ENCODE results near the gene TPRG1L. TPM values are rescaled to one million over a fixed set of nuclear protein-coding genes. Genes with fewer than 3 reads are reported as not detected.

The TPRG1L gene
- total RNA-seq, 1 donor from 2014 or later: 33.7 TPM

GRCh38 chr1:3661631-3662030 lies 36.8 kb downstream of the TPRG1L start:
- H3K27ac Mint-ChIP-seq (ENCODE audit: unreplicated experiment): no peak overlapping the region
- no peak overlapping the region for H3K27ac ChIP-seq (ENCODE audit: low read depth, low read length)
- no peak for TF ChIP-seq EZH2 (IDR thresholded peaks at IDR 0.05; ENCODE audit: insufficient read depth, low read length)
- TF ChIP-seq CTCF (IDR thresholded peaks at IDR 0.05; ENCODE audit: insufficient read depth, low read depth, low read length): no peak
- no peaks in the 10 kb centered on the region for H4K20me1 ChIP-seq (ENCODE audit: insufficient read depth, low read length)
- H2AFZ ChIP-seq (ENCODE audit: low read depth, low read length): no peak overlapping the region
- H3K9me3 ChIP-seq (ENCODE audit: insufficient read depth, low read depth, low read length): no peaks in the 10 kb centered on the region
- peaks cover 30% of the 10 kb centered on the region for H3K27me3 ChIP-seq (ENCODE audit: insufficient read depth, low read length)
- DNase-seq (ENCODE audit: low read depth) (no peak), FAIRE-seq (no peak)
- H3K36me3 Mint-ChIP-seq (ENCODE audit: low read depth, unreplicated experiment): no peaks in the 10 kb centered on the region
- no peak overlapping the region for H3K4me3 ChIP-seq (ENCODE audit: insufficient read depth, low read depth, low read length)
- H3K36me3 ChIP-seq (ENCODE audit: insufficient read depth, low read length): no peaks in the 10 kb centered on the region
- H3K9me3 Mint-ChIP-seq (ENCODE audit: unreplicated experiment): no peaks in the 10 kb centered on the region
- no peaks in the 10 kb centered on the region for H3K79me2 ChIP-seq (ENCODE audit: insufficient read depth, low read length)
- H3K9ac ChIP-seq (ENCODE audit: low read length): no peak overlapping the region
- peaks cover 30% of the 10 kb centered on the region for H3K27me3 Mint-ChIP-seq (ENCODE audit: low read depth, unreplicated experiment)
- H3K4me1 ChIP-seq (ENCODE audit: insufficient read depth, low read length): no peaks in the 10 kb centered on the region
- H3K4me2 ChIP-seq (ENCODE audit: low read length): no peak overlapping the region
- H3K4me1 Mint-ChIP-seq (ENCODE audit: low read depth, unreplicated experiment): peaks cover 2% of the 10 kb centered on the region
- H3K4me3 Mint-ChIP-seq (ENCODE audit: unreplicated experiment): no peak overlapping the region

GRCh38 chr1:3662080-3662671 lies 37.4 kb downstream of the TPRG1L start:
- H3K36me3 Mint-ChIP-seq (ENCODE audit: low read depth, unreplicated experiment): no peaks in the 10 kb centered on the region
- Histone ChIP-seq H3K79me2 (ENCODE audit: insufficient read depth, low read length) (no peaks in the 10 kb centered on the region), H3K27me3 (ENCODE audit: insufficient read depth, low read length) (peaks cover 25% of the 10 kb centered on the region), H3K36me3 (ENCODE audit: insufficient read depth, low read length) (no peaks in the 10 kb centered on the region), H2AFZ (ENCODE audit: low read depth, low read length) (no peak overlapping the region), H3K4me2 (ENCODE audit: low read length) (no peak overlapping the region), H3K9ac (ENCODE audit: low read length) (no peak overlapping the region), H3K27ac (ENCODE audit: low read depth, low read length) (no peak overlapping the region), H3K9me3 (ENCODE audit: insufficient read depth, low read depth, low read length) (no peaks in the 10 kb centered on the region), H3K4me3 (ENCODE audit: insufficient read depth, low read depth, low read length) (no peak overlapping the region), H3K4me1 (ENCODE audit: insufficient read depth, low read length) (no peaks in the 10 kb centered on the region), H4K20me1 (ENCODE audit: insufficient read depth, low read length) (no peaks in the 10 kb centered on the region)
- DNase-seq (ENCODE audit: low read depth) (no peak), FAIRE-seq (no peak)
- H3K4me1 Mint-ChIP-seq (ENCODE audit: low read depth, unreplicated experiment): peaks cover 2% of the 10 kb centered on the region
- H3K27ac Mint-ChIP-seq (ENCODE audit: unreplicated experiment): no peak overlapping the region
- peaks cover 29% of the 10 kb centered on the region for H3K27me3 Mint-ChIP-seq (ENCODE audit: low read depth, unreplicated experiment)
- H3K4me3 Mint-ChIP-seq (ENCODE audit: unreplicated experiment): no peak overlapping the region
- TF ChIP-seq CTCF (IDR thresholded peaks at IDR 0.05; ENCODE audit: insufficient read depth, low read depth, low read length) (no peak), EZH2 (IDR thresholded peaks at IDR 0.05; ENCODE audit: insufficient read depth, low read length) (no peak)
- no peaks in the 10 kb centered on the region for H3K9me3 Mint-ChIP-seq (ENCODE audit: unreplicated experiment)

- peaks cover 2% of the 10 kb centered on the region for H3K4me1 Mint-ChIP-seq (ENCODE audit: low read depth, unreplicated experiment)
Measured at GRCh38 chr1:3663999-3664699, 39.3 kb downstream of the TPRG1L start.

More at GRCh38 chr1:3663999-3664699, 39.3 kb downstream of the TPRG1L start:
- H3K9ac ChIP-seq (ENCODE audit: low read length): no peak overlapping the region
- H3K27ac ChIP-seq (ENCODE audit: low read depth, low read length): no peak overlapping the region
- Mint-ChIP-seq H3K27me3 (ENCODE audit: low read depth, unreplicated experiment) (peaks cover 22% of the 10 kb centered on the region), H3K4me3 (ENCODE audit: unreplicated experiment) (no peak overlapping the region), H3K36me3 (ENCODE audit: low read depth, unreplicated experiment) (no peaks in the 10 kb centered on the region), H3K27ac (ENCODE audit: unreplicated experiment) (no peak overlapping the region), H3K9me3 (ENCODE audit: unreplicated experiment) (no peaks in the 10 kb centered on the region)
- no peak for TF ChIP-seq CTCF (IDR thresholded peaks at IDR 0.05; ENCODE audit: insufficient read depth, low read depth, low read length)
- TF ChIP-seq EZH2 (IDR thresholded peaks at IDR 0.05; ENCODE audit: insufficient read depth, low read length): no peak
- no peaks in the 10 kb centered on the region for H3K79me2 ChIP-seq (ENCODE audit: insufficient read depth, low read length)
- no peak for DNase-seq (ENCODE audit: low read depth)
- H3K4me3 ChIP-seq (ENCODE audit: insufficient read depth, low read depth, low read length): no peak overlapping the region
- no peaks in the 10 kb centered on the region for H3K4me1 ChIP-seq (ENCODE audit: insufficient read depth, low read length)
- H4K20me1 ChIP-seq (ENCODE audit: insufficient read depth, low read length): no peaks in the 10 kb centered on the region
- no peak for FAIRE-seq
- no peak overlapping the region for H3K4me2 ChIP-seq (ENCODE audit: low read length)
- H3K36me3 ChIP-seq (ENCODE audit: insufficient read depth, low read length): no peaks in the 10 kb centered on the region
- H2AFZ ChIP-seq (ENCODE audit: low read depth, low read length): no peak overlapping the region
- H3K9me3 ChIP-seq (ENCODE audit: insufficient read depth, low read depth, low read length): no peaks in the 10 kb centered on the region
- peaks cover 12% of the 10 kb centered on the region for H3K27me3 ChIP-seq (ENCODE audit: insufficient read depth, low read length)
